NCI-H82 (cell line): Measurements from ENCODE around the gene RNF25.
A peak's percentile ranks its signal among the peaks of the same experiment; 100 is the strongest.

Source experiments
- DNase-seq: peaks from one replicate; lab custom pipeline; 2025; lab: John Stamatoyannopoulos, UW

Gene RNF25

GRCh38 chr2:218671654-218672566 lies at the start of gene RNF25, which contains the start of gene STK36:
TSS of gene RNF25 (minus strand) at chr2:218672002. CDS start at chr2:218671970, 32 bp downstream.
TSS of gene STK36 (plus strand) at chr2:218672086. CDS start at chr2:218672830, 744 bp downstream.
- peak; percentile 94 for DNase-seq

DNA sequence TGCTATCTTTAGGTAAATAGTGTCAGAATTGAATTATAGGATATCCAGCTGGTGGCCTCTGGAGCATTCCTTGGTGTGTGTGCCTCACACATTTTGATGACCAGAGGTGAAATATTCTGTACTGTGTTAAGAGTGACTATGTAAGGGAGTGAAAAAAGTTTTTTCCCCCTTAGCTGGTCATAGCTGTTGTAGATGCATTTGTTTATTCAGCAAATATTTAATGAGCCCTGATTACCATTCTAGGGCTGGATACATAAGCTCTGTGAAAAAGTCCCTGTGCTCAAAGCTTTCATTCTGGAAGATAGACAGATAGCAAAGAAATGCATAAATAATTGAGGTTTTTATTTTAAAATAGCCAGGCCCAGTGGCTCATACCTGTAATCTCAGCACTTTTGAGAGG lies 49.7 kb upstream of the RNF25 start:
- no peak for DNase-seq

GRCh38 chr2:218720048-218721041 lies 48.5 kb upstream of the RNF25 start:
- no peak for DNase-seq

- no peak for DNase-seq
These were observed 47.7 kb upstream of the RNF25 start for GRCh38 chr2:218719457-218719856.

- no peak for DNase-seq
These were observed 46.3 kb upstream of the RNF25 start for GRCh38 chr2:218718058-218718457.

DNA sequence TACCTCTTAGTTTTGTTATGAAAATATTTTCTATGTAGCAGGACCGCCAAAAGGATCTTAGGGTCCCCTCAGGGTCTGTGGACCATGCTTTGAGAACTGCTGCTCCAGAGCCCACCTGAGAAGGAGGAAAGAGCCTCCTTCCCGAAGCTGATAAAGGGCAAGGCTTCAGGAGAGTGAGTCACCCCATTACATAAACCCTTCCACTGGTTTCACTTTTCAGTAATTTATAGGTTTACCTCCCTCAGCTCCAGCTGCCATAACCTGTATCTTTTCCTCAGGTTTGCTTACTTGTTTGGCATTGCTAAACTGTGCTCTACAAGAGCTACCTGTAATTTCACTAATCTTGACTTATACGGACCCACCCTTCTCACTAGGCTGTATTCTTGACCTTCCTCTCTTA lies 45.5 kb upstream of the RNF25 start:
- no peak for DNase-seq

- no peak for DNase-seq
These were observed 44.3 kb upstream of the RNF25 start for GRCh38 chr2:218716070-218716469.

DNA sequence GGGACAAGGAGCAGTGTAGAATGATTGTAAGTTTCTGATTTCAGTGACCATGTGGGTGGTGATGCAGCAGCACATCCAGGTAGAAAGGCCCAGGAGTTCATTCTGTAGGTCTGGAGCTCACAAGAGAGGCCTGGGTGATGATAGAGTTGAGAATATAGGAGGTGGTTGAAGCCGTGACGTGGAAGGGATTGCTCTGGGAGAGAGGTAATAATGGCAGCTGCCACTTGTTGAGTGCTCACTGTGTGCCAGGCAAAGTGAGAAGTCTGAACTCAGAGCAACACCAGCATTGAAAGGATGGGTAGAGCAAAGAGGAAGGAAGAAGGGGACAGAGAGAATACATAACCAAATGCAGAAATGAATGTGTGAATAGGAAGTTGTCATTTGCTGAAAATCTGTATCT lies 42.1 kb upstream of the RNF25 start:
- DNase-seq = no peak

DNA sequence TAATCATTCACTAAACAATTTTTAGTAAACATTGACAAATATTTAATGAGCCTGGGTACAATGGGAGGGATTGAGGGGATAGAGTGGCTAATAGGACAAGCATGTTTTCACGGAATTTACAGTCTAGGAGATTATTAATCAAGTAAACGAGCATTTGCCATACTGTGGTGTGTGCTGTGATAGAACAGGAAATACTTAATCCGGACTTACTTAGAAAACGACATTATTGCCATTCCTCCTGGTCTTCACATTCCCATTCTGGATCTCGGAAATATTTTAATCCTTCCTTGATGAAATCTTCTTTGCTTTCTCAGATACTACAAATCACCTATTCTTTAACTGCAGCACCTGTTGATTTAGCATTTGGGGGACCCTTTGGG lies 39.7 kb upstream of the RNF25 start:
- DNase-seq = peak; percentile 40

DNA sequence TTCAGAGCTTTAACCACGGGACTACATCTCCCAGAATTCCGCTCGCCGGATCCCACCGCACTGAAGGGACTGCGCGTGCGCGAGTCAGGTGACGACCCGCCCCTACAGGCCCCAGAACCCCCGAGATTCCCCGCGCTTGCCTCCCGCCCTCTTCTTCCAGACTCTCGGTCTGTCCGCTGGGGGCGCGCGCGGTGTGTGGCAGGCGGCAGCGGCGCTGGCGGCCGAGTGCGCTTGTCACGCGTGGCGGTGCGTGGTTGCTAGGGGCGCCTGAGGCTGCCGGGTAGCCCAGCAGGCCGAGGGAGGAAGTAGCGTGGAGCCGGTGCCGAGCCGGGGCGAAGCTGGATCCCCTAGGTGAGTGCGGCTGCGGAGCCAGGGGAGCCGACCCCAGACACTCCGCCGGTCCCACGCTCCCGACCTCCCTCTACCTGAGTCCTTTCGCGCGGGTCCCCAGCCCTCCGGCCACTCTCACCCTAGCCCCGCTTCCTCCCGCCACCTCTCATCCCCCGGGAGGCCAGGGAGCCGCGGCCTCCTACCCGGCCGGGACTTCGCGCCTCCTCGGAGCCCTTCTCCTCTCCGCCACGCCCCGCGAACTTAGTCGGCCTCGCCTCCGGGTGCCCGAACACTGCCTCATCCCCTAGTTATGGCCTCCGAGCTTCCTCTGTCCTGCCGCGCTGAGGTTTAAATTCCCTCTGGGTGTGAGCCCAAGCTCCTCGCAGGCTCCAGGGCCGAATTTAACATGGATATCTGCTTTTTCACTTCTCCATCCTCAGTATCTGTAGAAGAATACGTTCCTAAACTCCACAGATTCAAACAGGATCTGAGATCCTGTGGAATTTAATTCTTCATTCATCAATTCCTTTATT lies 39.1 kb upstream of the RNF25 start, which contains the start of gene TTLL4:
Gene TTLL4 (plus strand): TSS at position 149 of the 863 bp plus-strand sequence. CDS start 26,842 bp downstream, outside the sequence.
- peak; percentile 99 for DNase-seq

DNA sequence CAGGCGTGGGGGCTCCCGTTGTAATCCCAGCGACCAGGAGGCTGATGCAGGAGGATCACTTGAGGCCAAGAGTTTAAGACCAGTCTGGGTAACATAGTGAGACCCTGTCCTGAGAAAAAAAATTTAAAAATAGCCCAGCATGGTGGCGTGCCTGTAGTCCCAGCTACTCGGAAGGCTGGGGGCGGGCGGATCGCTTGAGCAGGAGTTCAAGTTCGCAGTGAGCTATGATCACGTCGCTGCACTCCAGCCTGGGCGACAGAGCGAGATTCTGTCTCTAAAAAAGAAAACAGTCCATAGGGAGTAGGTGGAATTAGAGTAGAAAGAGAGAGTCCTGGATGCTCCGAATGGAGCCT lies 38.5 kb upstream of the RNF25 start:
- DNase-seq = no peak

DNA sequence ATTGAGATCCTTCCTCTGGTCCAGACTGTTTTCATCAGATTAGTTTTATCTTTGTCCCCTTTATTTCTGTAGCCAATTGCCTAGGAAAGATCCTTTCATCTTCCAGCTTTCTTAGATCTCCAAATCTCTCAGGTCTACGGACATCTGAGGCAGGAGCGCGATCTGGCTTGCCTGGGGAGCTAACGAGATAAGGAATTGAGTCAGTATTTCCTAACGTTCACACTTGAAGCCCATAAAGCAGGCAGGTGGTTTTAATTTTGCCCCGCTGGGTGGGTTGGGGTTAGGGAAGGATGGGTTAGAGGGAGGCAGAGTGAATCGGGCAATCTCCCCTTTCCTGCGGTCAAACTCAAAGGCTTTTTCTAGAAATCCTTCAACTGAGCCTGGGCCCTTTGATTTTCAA lies 38.1 kb upstream of the RNF25 start:
- DNase-seq = peak; percentile 34

DNA sequence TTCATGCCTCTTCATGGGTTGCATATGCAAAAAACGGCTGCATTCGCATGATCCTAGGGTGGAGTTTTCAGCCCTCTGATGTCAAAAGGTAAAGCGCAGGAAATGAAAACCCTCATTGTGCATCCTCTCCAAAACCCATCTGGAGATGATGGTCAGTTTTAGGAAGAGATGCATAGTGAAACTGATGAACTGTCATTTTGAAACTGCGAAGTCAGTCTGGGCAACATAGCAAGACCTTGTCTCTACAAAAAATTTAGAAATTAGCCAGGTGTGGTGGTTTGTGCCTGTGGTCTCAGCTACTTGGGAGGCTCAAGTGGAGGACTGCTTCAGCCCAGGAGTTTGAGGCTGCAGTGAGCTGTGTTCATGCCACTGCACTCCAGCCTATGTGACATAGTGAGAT lies 36.3 kb upstream of the RNF25 start:
- DNase-seq = no peak

- DNase-seq = no peak
These were observed 31.5 kb upstream of the RNF25 start for GRCh38 chr2:218703341-218703740.

DNA sequence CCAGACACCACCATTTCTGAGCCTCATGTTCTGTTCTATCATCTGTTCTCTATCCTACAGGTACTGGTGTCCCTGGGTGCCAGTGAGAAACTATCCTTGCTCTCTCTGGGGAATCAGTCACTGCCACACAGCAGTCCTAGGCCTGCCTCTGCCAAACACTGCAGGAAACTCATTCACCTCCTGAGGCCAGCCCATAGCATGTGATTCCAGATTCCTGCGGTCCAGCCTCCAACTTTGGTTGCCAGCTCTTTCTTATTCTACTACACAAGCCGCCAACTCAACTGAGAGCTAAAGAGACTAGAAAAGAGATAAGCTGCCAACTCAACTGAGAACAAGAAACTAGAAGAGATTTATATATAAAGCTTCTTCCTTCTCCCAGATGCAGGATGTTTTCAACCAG lies 30.0 kb upstream of the RNF25 start:
- no peak for DNase-seq

- no peak for DNase-seq
These were observed 27.1 kb upstream of the RNF25 start for GRCh38 chr2:218698885-218699284.

DNA sequence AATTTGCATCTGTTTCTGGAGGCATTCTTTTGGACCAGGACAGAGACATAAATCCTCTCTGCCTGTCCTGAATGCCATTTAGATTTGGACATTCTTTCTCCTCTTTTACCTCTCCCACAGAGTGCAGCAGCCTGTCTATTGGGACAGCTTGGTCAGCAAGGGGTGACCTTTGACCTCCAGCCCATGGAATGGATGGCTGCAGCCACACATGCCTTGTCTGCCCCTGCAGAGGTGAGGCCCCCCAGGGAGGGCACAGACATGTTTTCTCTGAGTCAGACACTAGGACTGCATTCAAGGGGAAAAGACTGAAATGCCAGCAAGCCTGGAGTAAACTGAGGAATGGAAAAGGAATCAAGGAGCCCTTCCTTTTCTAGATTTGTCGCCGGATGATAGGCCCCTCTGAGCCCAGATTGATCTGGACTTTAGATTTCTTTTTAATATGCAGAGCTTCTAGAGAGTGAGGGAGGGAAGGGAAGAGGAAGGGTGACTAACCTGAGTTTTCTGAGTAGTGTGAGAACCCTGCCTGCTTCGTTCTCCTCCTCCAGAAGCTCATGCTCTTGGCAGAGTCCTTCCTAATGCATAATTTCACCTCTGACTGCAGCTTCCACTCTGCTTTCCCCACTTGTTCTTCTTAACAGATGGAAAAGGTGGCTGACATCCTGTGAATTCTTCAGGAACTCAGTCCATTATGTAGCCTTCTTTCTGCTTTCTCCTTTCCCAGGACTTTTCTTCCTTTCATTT lies 22.8 kb upstream of the RNF25 start:
- no peak for DNase-seq

DNA sequence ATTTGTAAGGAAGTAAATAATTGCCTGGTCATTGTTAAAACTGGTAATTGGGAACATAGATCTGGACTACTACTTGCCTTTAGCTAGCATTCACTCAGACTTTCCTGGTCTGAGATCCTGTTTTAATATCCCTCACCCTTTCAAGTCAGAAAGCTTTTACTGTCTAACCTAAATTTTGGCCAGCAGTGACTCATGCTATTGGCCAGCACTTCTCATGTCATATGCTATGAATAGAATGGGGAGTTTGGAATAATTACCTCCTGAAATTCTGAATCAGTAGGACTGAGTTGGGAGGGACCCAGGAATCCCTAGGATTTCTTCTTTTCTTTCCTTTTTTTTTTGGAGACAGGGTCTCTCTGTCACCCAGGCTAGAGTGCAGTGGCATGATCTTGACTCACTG lies 19.4 kb upstream of the RNF25 start:
- no peak for DNase-seq

DNA sequence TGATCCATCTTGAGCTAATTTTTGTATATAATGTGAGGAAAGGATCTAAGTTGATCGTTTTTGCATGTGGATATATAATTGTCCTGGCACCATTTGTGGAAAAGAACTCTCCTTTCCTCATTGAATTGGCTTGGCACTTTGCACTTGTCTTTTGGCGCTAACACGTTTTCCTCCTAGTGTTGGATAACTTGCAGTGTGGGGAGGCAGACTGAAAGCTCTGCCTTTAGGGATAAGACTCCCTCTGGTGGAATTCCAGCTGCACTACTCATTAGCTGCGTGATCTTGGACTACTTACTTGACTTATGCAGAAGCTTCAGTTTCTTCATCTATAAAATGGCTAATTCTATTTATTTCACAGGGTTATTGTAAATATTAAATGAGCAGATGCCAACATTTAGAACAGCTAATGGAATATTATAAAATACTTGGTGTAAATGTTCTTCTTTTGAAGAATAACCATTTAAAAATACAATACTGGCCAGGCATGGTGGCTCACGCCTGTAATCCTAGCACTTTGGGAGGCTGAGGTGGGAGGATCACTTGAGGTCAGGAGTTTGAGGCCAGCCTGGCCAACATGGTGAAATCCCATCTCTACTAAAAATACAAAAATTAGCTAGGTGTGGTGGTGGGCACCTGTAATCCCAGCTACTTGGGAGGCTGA lies 15.7 kb upstream of the RNF25 start:
- DNase-seq = peak; percentile 92

- DNase-seq = no peak
These were observed 8.3 kb upstream of the RNF25 start for GRCh38 chr2:218680061-218680460.
